ENCODE results near the gene GPR160.
"Not testable (repeated sequence)": the region's sequence is repeated elsewhere in the genome, so short reads cannot be mapped to it uniquely, and the experiment has no call there.

GPR160 gene

GRCh38 chr3:170010498-170010897 lies 27.3 kb upstream of the GPR160 start:
- DNase-seq (ENCODE audit: low read depth): no peak
- no peak for TF ChIP-seq CTCF (IDR thresholded peaks at IDR 0.05; ENCODE audit: control insufficient read depth, extremely low read depth, insufficient read depth)
- no peak overlapping the region for H3K4me3 ChIP-seq (ENCODE audit: low read depth, low read length)

GRCh38 chr3:170012683-170013400 lies 25.0 kb upstream of the GPR160 start:
- H3K4me3 ChIP-seq (ENCODE audit: low read depth, low read length): no peak overlapping the region
- no peak for DNase-seq (ENCODE audit: low read depth)
- no peak for TF ChIP-seq CTCF (IDR thresholded peaks at IDR 0.05; ENCODE audit: control insufficient read depth, extremely low read depth, insufficient read depth)

GRCh38 chr3:170016057-170016456 lies 21.7 kb upstream of the GPR160 start:
- no peak for DNase-seq (ENCODE audit: low read depth)
- no peak overlapping the region for H3K4me3 ChIP-seq (ENCODE audit: low read depth, low read length)
- TF ChIP-seq CTCF (IDR thresholded peaks at IDR 0.05; ENCODE audit: control insufficient read depth, extremely low read depth, insufficient read depth): no peak

- not testable (repeated sequence) for DNase-seq (ENCODE audit: low read depth); H3K4me3 ChIP-seq (ENCODE audit: low read depth, low read length)
These were observed 18.5 kb upstream of the GPR160 start for GRCh38 chr3:170019306-170019705.

- no peak for TF ChIP-seq CTCF (IDR thresholded peaks at IDR 0.05; ENCODE audit: control insufficient read depth, extremely low read depth, insufficient read depth)
- DNase-seq (ENCODE audit: low read depth): no peak
- no peak overlapping the region for H3K4me3 ChIP-seq (ENCODE audit: low read depth, low read length)
These were observed 16.7 kb upstream of the GPR160 start for GRCh38 chr3:170021083-170021482.

GRCh38 chr3:170022336-170022735 lies 15.5 kb upstream of the GPR160 start:
- no peak overlapping the region for H3K4me3 ChIP-seq (ENCODE audit: low read depth, low read length)
- TF ChIP-seq CTCF (IDR thresholded peaks at IDR 0.05; ENCODE audit: control insufficient read depth, extremely low read depth, insufficient read depth): no peak
- no peak for DNase-seq (ENCODE audit: low read depth)

GRCh38 chr3:170023165-170023564 lies 14.6 kb upstream of the GPR160 start:
- H3K4me3 ChIP-seq (ENCODE audit: low read depth, low read length): no peak overlapping the region
- DNase-seq (ENCODE audit: low read depth): no peak
- TF ChIP-seq CTCF (IDR thresholded peaks at IDR 0.05; ENCODE audit: control insufficient read depth, extremely low read depth, insufficient read depth): no peak
